Measurements from ENCODE around the gene CCDC85B. TPM values are rescaled to one million over a fixed set of nuclear protein-coding genes. Genes with fewer than 3 reads are reported as not detected.

CCDC85B gene
- total and polyA plus RNA-seq, 12 donors = 0.16 to 162 (median 58.4) TPM

DNA sequence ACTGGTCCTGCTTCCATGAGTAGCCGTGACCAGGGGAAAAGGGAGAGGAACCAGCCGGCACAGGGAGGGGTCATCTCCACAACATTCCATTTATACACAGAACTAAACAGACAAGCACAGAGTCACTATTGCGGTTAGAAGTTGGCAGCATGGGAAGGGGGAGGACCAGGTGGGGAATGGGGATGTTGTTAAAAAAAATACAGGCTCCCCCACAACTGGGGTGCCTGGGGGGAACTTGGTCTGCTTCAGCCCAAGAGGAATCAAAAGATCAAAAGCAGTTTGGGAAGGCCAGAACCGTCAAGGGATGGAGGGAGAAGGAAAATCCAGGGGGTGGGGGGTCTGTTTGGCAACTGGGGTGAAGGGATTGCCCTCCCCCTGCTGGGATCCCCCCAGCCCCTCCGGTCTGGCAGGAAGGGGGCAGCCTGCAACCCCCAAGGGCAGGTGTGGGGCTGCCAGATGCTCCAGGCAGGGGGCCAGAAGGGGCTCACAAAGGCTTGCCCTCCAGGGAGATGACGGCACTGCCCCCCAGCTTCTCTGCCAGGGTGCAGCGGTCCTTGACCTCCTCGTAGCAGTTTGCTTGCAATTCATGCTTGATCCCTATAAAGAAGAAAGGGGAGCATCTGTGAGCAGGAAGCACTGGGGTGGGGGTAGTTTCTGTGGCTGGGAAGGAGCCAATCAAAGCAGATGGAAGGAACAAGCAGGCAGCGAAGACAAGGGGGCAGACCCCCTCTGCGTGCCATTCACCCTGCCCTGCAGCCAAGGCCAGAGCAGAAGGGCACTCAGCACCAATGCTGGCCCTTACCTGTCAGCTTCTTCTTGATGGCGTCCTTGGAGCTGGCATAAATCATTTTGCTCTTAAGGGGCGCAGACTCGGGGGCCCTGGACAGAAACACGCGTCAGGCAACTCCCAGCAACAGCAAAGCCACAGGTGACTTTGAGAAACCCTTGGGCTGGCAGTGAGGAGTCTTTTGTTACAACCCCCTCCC, 35.3 kb upstream of the CCDC85B start:
- peaks cover 13 to 22% of the 10 kb centered on the region in 2 donors for H3K4me1 ChIP-seq (replicated peaks in 1 of 2)

DNA sequence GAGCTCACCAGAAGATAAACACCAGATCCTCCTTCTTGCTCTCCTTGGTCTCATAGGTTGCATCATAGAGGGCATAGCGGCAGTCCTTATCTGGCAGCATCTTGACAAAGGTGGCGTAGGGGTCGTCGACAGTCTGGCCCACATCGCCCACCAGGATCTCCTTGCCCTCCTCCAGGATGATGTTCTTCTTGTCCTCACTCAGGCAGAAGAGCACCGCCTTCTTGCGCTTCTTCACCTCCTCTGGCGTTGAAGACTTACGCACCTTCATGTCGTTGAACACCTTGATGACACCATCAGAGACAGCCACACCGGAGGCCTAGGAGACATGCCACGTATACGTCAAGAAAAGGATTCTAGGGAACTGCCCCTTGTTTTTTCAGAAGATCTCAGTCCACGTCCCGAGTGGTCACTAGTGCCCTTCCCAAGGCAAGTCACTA, 34.5 kb upstream of the CCDC85B start:
- peak in 5 of 7 donors; percentile 7 to 33 (median 23) for DNase-seq
- intact Hi-C loops (cut with DNase I) = no loop called here
- Histone ChIP-seq H3K4me1 (replicated peaks in 1 of 2) (peaks cover 14 to 24% of the 10 kb centered on the region in 2 donors), H3K27me3 (no peaks in the 10 kb centered on the region), H3K36me3 (replicated peaks in 1 of 2) (peaks cover 0 to 46% of the 10 kb centered on the region in 2 donors), H3K27ac (peak overlapping the region in 1 of 5 donors; percentile 99), H3K9me3 (replicated peaks in 1 of 3) (no peaks in the 10 kb centered on the region), H3K4me3 (peak overlapping the region in 1 of 4 donors; percentile 100)
- no peak for TF ChIP-seq POLR2A (IDR thresholded peaks at IDR 0.05)
- TF ChIP-seq, protein P1, sequence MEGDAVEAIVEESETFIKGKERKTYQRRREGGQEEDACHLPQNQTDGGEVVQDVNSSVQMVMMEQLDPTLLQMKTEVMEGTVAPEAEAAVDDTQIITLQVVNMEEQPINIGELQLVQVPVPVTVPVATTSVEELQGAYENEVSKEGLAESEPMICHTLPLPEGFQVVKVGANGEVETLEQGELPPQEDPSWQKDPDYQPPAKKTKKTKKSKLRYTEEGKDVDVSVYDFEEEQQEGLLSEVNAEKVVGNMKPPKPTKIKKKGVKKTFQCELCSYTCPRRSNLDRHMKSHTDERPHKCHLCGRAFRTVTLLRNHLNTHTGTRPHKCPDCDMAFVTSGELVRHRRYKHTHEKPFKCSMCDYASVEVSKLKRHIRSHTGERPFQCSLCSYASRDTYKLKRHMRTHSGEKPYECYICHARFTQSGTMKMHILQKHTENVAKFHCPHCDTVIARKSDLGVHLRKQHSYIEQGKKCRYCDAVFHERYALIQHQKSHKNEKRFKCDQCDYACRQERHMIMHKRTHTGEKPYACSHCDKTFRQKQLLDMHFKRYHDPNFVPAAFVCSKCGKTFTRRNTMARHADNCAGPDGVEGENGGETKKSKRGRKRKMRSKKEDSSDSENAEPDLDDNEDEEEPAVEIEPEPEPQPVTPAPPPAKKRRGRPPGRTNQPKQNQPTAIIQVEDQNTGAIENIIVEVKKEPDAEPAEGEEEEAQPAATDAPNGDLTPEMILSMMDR (IDR thresholded peaks at IDR 0.05) = no peak
- WGBS, 4 donors = 85 to 90% (median 88%) methylated on average over 15 of the region's 15 CpGs

More for the DNA sequence above, 35.3 kb upstream of the CCDC85B start:
- H3K9me3 ChIP-seq (replicated peaks in 1 of 3) = no peaks in the 10 kb centered on the region
- intact Hi-C loops (cut with DNase I) = no loop called here
- peaks cover 0 to 46% of the 10 kb centered on the region in 2 donors for H3K36me3 ChIP-seq (replicated peaks in 1 of 2)
- H3K27ac ChIP-seq = no peak overlapping the region
- no peaks in the 10 kb centered on the region for H3K27me3 ChIP-seq
- no peak overlapping the region for H3K4me3 ChIP-seq
- TF ChIP-seq POLR2A (IDR thresholded peaks at IDR 0.05) = no peak
- TF ChIP-seq, protein P1 (IDR thresholded peaks at IDR 0.05) = no peak
- peak in 5 of 7 donors; percentile 13 to 31 (median 28) for DNase-seq
- 72 to 75% (median 74%) methylated on average over 14 to 15 of the region's 15 CpGs for WGBS, 4 donors

DNA sequence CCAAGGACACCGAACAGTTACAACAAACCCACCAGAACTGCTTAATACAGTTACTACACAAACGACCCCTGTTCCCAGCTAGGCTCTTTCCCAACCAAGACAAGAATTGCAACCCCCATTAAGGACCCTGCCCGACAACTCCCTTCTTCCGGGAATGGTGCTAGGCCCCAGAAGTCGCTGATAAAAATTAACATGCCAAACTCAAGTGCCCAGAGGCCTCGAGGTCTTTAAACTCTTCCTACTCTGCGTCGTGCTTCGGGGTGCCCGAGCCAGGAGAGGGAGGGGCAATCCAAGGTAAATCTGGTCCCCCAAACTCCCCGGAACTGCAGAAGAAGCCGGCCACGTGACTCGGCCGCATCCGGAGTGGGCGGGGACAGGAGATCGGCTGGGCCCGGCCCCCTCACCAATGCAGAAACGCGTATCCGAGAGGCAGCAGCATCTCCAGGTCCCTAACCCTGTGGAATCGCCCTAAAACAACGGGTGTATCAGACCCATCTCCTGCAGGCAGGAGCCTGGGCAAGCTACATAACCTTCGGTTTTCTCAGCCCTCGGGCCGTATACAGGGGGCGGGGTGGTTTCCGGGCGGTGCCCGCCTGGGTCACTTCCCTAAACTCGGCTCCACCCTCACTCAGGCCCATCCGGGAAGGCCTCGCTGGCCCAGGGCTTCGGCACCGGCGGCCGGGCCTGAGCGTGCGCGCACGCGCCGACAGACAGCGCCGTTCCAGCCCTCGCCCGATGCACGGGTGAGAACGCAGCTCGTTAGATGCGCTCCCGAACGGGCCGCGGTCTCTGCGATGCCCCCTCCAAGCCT, 33.6 kb upstream of the CCDC85B start:
- Histone ChIP-seq H3K4me3 (peak overlapping the region; percentile 86 to 100 (median 94)), H3K27me3 (no peaks in the 10 kb centered on the region), H3K9me3 (replicated peaks in 1 of 3) (no peaks in the 10 kb centered on the region), H3K27ac (peak overlapping the region; percentile 84 to 99 (median 90)), H3K36me3 (replicated peaks in 1 of 2) (peaks cover 0 to 41% of the 10 kb centered on the region in 2 donors), H3K4me1 (replicated peaks in 1 of 2) (peaks cover 21 to 34% of the 10 kb centered on the region in 2 donors)
- peak; percentile 81 to 92 (median 88) for DNase-seq
- intact Hi-C loops (cut with DNase I) = no loop called here
- TF ChIP-seq, protein P1 (IDR thresholded peaks at IDR 0.05) = no peak
- TF ChIP-seq POLR2A (IDR thresholded peaks at IDR 0.05) = peak; percentile 59 to 69
- 1 to 8% (median 4%) methylated on average over 9 to 57 of the region's 57 CpGs for WGBS, 4 donors

GRCh38 chr11:65857500-65857852, 33.0 kb upstream of the CCDC85B start:
- no peaks in the 10 kb centered on the region for H3K27me3 ChIP-seq
- H3K4me3 ChIP-seq = peak overlapping the region; percentile 86 to 100 (median 94)
- peaks cover 0 to 41% of the 10 kb centered on the region in 2 donors for H3K36me3 ChIP-seq (replicated peaks in 1 of 2)
- 0 to 10% (median 0%) methylated on average over 2 to 49 of the region's 49 CpGs; no CpG with 5 or more reads in 1 of the 4 donors for WGBS, 4 donors
- intact Hi-C loops (cut with DNase I) = no loop called here
- H3K4me1 ChIP-seq (replicated peaks in 1 of 2) = peaks cover 21 to 34% of the 10 kb centered on the region in 2 donors
- peak overlapping the region; percentile 84 to 99 (median 90) for H3K27ac ChIP-seq
- TF ChIP-seq, protein P1 (IDR thresholded peaks at IDR 0.05) = peak in 1 of 6 experiments; percentile 0
- TF ChIP-seq POLR2A (IDR thresholded peaks at IDR 0.05) = no peak
- H3K9me3 ChIP-seq (replicated peaks in 1 of 3) = no peaks in the 10 kb centered on the region
- peak in 4 of 7 donors; percentile 52 to 70 (median 57) for DNase-seq

Data from adrenal gland (tissue), 12 donors.